DLD1 (cell line): ENCODE results near the gene PGLYRP4.

ENCODE experiments used
- in situ Hi-C: cut with HindIII; loops from 2 replicates; pipeline ENCODE4 v1.10.0; 2017; ENCODE audit warnings: low sequenced_read_pairs

The PGLYRP4 gene

GRCh38 chr1:153293851-153294250 lies 54.8 kb downstream of the PGLYRP4 start:
- in situ Hi-C loops, result no loop called here

DNA sequence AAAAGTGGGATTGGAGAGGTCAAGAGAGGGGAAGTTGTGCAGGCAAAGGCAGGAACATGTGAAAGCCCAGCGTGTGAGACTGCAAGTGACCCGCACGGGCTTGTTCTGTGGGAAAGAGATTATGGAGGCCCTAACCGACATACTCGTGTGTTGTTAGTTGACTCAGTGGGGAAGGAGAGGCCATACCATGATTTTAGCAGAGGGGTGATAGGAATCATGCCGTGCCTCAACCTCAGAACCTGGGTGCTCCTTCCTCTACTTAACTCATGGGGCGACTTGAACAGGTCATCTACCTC lies 55.2 kb downstream of the PGLYRP4 start:
- in situ Hi-C loops, result no loop called here

- in situ Hi-C loops, result no loop called here
These were observed 55.7 kb downstream of the PGLYRP4 start for GRCh38 chr1:153292740-153293479.

GRCh38 chr1:153292185-153292584 lies 56.5 kb downstream of the PGLYRP4 start:
- in situ Hi-C loops, result no loop called here

DNA sequence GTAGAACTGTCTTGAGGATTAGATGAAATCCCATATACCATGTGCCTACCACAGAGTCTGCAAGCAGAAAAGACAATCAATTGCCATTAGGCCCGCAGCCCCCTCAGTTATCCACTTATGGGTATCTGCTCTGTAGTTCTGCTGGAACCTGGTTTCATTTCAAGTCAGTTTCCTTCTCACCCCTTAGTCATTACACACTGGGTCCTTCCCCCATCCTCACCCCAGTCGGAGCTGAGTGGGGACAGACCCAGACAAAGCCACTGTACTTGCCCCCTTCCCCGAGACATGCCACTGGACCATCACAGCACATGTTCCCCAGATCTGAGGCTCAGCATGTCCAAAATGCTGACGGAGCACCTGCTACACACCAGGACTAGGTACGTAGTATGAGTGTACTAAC lies 57.1 kb downstream of the PGLYRP4 start:
- in situ Hi-C loops, result no loop called here

DNA sequence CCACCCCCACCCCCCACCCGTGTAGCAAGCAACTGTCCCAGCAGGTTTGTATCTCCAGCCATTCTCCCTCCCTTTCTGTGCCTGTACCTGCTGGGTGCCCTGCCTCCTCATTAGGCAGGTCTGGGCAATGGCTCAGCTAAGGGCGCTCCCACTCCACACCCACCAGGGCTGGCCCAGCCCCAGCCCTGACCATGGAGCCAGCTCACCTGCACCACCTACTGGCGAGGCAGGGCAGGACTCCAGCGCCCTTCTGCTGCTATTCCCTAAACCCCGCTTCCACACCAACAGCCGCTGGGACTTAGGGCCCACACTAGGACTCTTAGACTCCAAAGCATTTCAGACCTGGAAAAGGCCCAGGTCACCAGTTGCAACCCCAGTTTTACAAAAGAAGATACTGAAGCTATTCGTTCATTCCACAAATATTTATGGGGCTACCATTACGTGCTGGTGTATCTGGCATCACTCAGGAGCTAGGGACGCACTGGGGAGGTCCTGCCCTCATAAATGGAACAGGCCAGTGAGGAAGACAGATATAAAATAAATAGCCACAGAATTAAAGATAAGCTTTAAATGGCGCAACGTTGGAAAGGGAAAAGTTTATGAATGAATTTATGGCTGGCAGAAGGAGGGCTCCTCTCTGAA lies 59.9 kb downstream of the PGLYRP4 start:
- in situ Hi-C loops, result loop anchor here (5.0 kb wide), 1 partner anchor 36 kb away; no protein-coding TSS in a partner anchor
